ENCODE results near the gene FAM9A.
A peak's percentile ranks its signal among the peaks of the same experiment; 100 is the strongest.
"Not testable (repeated sequence)": the region's sequence is repeated elsewhere in the genome, so short reads cannot be mapped to it uniquely, and the experiment has no call there.

FAM9A gene

GRCh38 chrX:8800351-8800750 is 832 bp downstream of the FAM9A start:
- not testable (repeated sequence) for DNase-seq

GRCh38 chrX:8799281-8799680 is 1.9 kb downstream of the FAM9A start:
- not testable (repeated sequence) for DNase-seq

GRCh38 chrX:8798702-8799101 is 2.5 kb downstream of the FAM9A start:
- DNase-seq, result not testable (repeated sequence)

GRCh38 chrX:8787119-8787518 is 14.1 kb downstream of the FAM9A start:
- not testable (repeated sequence) for DNase-seq

GRCh38 chrX:8784162-8784561 is 17.0 kb downstream of the FAM9A start:
- no peak for DNase-seq

GRCh38 chrX:8783714-8784098 is 17.5 kb downstream of the FAM9A start:
- DNase-seq, result no peak

GRCh38 chrX:8783097-8783713 is 18.0 kb downstream of the FAM9A start:
- DNase-seq, result no peak

GRCh38 chrX:8782595-8782994 is 18.6 kb downstream of the FAM9A start:
- no peak for DNase-seq

- DNase-seq, result not testable (repeated sequence)
These were observed 19.3 kb downstream of the FAM9A start for GRCh38 chrX:8781921-8782320.

GRCh38 chrX:8773117-8773516 is 28.1 kb downstream of the FAM9A start:
- DNase-seq, result no peak

GRCh38 chrX:8760021-8760420 is 41.2 kb downstream of the FAM9A start:
- no peak for DNase-seq

GRCh38 chrX:8758706-8759105 is 42.5 kb downstream of the FAM9A start:
- DNase-seq, result not testable (repeated sequence)

GRCh38 chrX:8757609-8758389 is 43.4 kb downstream of the FAM9A start:
- not testable (repeated sequence) for DNase-seq

GRCh38 chrX:8755813-8756212 is 45.4 kb downstream of the FAM9A start:
- no peak for DNase-seq

GRCh38 chrX:8755116-8755515 is 46.1 kb downstream of the FAM9A start:
- peak; percentile 1 for DNase-seq

GRCh38 chrX:8749697-8750096 is 51.5 kb downstream of the FAM9A start:
- DNase-seq, result no peak

GRCh38 chrX:8748855-8749254 is 52.3 kb downstream of the FAM9A start:
- peak; percentile 12 for DNase-seq

GRCh38 chrX:8743126-8743732 is 58.0 kb downstream of the FAM9A start:
- DNase-seq, result peak; percentile 59

- no peak for DNase-seq
These were observed 59.2 kb downstream of the FAM9A start for GRCh38 chrX:8741981-8742380.

Measured in OCI-M1 (cell line).